Tibial artery (tissue), 4 donors: ENCODE measurements around the gene MCOLN1.

ENCODE experiments used
- DNase-seq, 2 donors: peaks; one replicate each; pipeline ENCODE4 v3.0.0-alpha.2; 2019
- H3K27ac ChIP-seq, 2 donors: fragments of 200-600 bp; sonication (generic) in 1 of 2; 1 replicate in 1 of 2; 2 replicates in 1 of 2; pipeline ENCODE4 v1.5.1; 2018 to 2019; ENCODE audit warnings: mild to moderate bottlenecking in 1 of 2
- H3K27me3 ChIP-seq, 2 donors: fragments of 200-600 bp; sonication (generic) in 1 of 2; one replicate each; pipeline versions ENCODE4 v1.5.1 to v1.6.0; 2016 to 2019
- H3K36me3 ChIP-seq, 3 donors: fragments of 200-600 bp; sonication (generic) in 2 of 3; one replicate each; pipeline ENCODE4 v1.5.1; 2016 to 2019; ENCODE audit warnings: mild to moderate bottlenecking in 2 of 3
- H3K4me1 ChIP-seq, 4 donors: fragments of 200-600 bp; sonication (generic) in 2 of 4; 1 replicate in 3 of 4; 2 replicates in 1 of 4; pipeline ENCODE4 v1.5.1; 2016 to 2019
- H3K4me3 ChIP-seq, 2 donors: fragments of 200-600 bp; sonication (generic) in 1 of 2; 1 replicate in 1 of 2; 2 replicates in 1 of 2; pipeline ENCODE4 v1.5.1; 2018 to 2019; ENCODE audit warnings: mild to moderate bottlenecking in 2 of 2
- H3K9me3 ChIP-seq, 3 donors: fragments of 200-600 bp; sonication (generic) in 1 of 3; one replicate each; pipeline ENCODE4 v1.5.1; 2016 to 2019
- CTCF ChIP-seq, 2 experiments: fragments of 200-600 bp in 1 of 2; fragments of 450-650 bp in 1 of 2; IDR thresholded peaks; one replicate each; pipeline ENCODE4 v1.5.1; 2017 to 2019; ENCODE audit warnings: antibody characterized with exemption in 2 of 2, mild to moderate bottlenecking in 1 of 2, moderate library complexity in 1 of 2
- intact Hi-C: fragments of 100-400 bp; cut with DNase I; formaldehyde crosslinking; loops from one replicate; pipeline ENCODE4 v1.15.0; 2023; ENCODE audit warnings: low total_unique reads

Gene MCOLN1

DNA sequence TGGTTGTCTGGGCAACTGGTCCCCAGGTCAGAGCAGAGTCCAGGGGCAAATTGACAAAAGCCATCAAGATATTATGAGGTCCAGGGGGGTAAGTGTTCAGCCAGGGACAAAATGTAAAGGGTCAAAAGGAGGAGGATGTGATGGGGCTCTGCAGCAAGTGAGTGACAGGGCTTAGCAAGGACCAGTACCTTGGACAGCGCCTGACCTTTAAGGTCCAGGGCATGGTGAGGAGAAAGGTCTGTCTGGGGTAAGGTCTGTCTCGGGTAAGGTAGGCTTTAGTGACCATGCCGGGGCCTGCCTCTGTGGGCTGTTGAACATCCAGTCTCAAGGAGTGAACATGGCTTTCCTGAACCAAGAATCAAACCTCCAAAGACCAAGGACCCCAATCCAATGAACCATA, 12.8 kb upstream of the MCOLN1 start:
- Histone ChIP-seq H3K36me3 (no peaks in the 10 kb centered on the region), H3K4me1 (peaks cover 0 to 25% (median 11%) of the 10 kb centered on the region in 4 donors), H3K27ac (no peak overlapping the region), H3K4me3 (no peak overlapping the region), H3K9me3 (no peaks in the 10 kb centered on the region), H3K27me3 (peaks cover 0 to 6% of the 10 kb centered on the region in 2 donors)
- TF ChIP-seq CTCF (IDR thresholded peaks at IDR 0.05), result no peak
- no peak for DNase-seq
- intact Hi-C loops, result no loop called here

DNA sequence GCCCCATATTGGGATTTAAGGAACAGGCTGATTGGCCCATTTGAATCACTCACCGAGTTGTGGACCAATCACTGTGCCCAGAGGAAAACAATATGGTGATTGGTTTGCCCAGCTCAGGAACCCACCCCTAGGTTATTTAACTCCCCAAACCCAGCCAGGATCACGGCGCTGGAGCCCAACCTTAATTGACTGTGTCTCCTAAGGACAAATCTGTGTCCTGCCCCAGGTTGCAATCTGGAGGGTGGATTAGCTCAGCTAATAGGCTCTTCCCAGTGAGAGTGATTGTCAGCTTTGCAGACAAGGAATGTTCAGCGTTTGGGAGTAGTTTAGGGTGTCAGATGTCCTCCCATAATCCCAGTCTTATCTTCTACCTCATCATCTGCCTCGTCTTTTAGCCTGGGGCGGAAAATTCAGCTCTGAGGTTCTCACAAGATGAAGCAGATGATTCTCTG, 10.0 kb upstream of the MCOLN1 start:
- H3K27ac ChIP-seq, result no peak overlapping the region
- no peak for DNase-seq
- no peak overlapping the region for H3K4me3 ChIP-seq
- H3K36me3 ChIP-seq, result no peaks in the 10 kb centered on the region
- intact Hi-C loops, result no loop called here
- H3K9me3 ChIP-seq, result no peaks in the 10 kb centered on the region
- no peaks in the 10 kb centered on the region for H3K27me3 ChIP-seq
- TF ChIP-seq CTCF (IDR thresholded peaks at IDR 0.05), result no peak
- H3K4me1 ChIP-seq, result peaks cover 0 to 30% (median 17%) of the 10 kb centered on the region in 4 donors

DNA sequence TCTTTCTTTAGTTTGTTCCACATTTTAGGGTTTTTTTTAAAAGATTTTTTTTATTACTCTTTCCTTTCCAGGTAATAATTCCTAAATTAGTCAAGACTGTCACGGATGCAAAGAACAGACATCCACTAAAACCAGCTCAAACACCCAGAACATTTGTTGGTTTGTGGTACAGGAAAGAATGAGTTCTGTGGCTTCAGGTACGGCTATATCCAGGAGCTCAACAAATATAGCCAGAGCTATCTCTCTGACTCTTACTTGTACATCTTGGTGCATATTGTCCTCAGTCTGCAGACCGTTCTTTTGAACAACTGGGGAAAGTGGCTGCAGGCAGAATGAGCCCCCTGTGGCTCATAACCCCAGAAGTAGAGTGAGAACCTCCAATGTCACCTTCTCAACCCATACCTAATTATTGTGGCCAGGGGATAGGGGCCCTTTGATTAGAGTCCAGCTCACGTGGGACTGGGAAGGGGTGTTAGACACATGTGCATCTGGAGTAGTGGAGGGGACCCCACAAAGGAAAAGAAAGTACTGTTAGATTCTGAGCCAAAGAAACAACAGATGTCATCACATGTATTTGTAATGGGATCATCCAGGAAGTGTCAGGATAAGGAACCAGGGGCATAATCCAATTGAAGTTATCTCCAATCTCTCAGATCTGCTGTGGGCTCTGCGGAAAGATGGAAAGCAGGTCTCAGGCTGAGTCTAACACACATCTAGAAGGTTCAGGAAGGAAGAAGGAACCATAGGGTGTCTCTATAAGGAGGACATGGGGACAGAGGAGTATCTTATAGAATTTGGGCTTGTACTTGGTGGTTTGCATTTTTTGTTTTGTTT, 8.4 kb upstream of the MCOLN1 start:
- Histone ChIP-seq H3K9me3 (no peaks in the 10 kb centered on the region), H3K36me3 (peaks cover 0 to 3% (median 0%) of the 10 kb centered on the region in 3 donors), H3K4me1 (peaks cover 0 to 31% (median 22%) of the 10 kb centered on the region in 4 donors), H3K27me3 (no peaks in the 10 kb centered on the region), H3K27ac (peak overlapping the region; percentile 99 to 100), H3K4me3 (no peak overlapping the region)
- no peak for TF ChIP-seq CTCF (IDR thresholded peaks at IDR 0.05)
- intact Hi-C loops, result no loop called here
- no peak for DNase-seq

DNA sequence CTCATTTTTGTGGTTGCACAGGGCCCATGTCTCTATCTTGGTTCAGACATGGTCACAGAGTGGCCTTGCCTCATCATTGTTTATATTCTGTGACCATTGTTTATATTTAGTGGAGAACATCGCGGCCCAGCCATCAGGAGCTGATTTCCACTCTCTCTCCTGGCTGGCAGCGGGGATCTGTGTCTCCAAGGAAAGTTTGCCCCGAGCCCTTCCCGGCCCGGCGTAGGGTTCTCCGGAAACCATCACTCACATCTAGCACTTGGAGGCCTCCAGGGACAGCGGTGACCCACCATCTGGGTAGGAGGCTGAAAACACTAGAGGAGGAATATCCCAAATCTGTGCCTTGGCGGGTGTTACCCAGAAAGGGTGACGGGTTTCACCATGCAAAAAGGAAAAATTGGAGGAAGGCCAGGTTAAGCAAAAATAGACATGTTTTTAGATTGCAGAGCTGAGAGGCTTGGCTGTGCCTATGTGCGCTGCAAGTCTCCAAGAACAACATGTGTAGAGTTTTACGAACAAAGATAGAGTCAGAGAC, 7.2 kb upstream of the MCOLN1 start:
- H3K4me1 ChIP-seq, result peaks cover 0 to 33% (median 22%) of the 10 kb centered on the region in 4 donors
- H3K9me3 ChIP-seq, result no peaks in the 10 kb centered on the region
- no peak for TF ChIP-seq CTCF (IDR thresholded peaks at IDR 0.05)
- peak overlapping the region; percentile 99 to 100 for H3K27ac ChIP-seq
- H3K27me3 ChIP-seq, result no peaks in the 10 kb centered on the region
- H3K4me3 ChIP-seq, result peak overlapping the region; percentile 83 to 91
- DNase-seq, result peak; percentile 88 to 95
- peaks cover 6 to 15% (median 10%) of the 10 kb centered on the region in 3 donors for H3K36me3 ChIP-seq
- intact Hi-C loops, result no loop called here

GRCh38 chr19:7515645-7516151, 6.7 kb upstream of the MCOLN1 start, which contains the start of gene ZNF358:
ZNF358 (plus strand) TSS chr19:7516103; CDS start chr19:7519243, 3,140 bp downstream.
- peak within 1 kb of the TSS; percentile 83 to 91 for H3K4me3 ChIP-seq
- DNase-seq, result peak; percentile 69 to 89
- no peaks in the 10 kb centered on the region for H3K9me3 ChIP-seq
- H3K36me3 ChIP-seq, result peaks cover 6 to 20% (median 10%) of the 10 kb centered on the region in 3 donors
- intact Hi-C loops, result no loop called here
- no peak for TF ChIP-seq CTCF (IDR thresholded peaks at IDR 0.05)
- peak within 1 kb of the TSS; percentile 99 to 100 for H3K27ac ChIP-seq
- H3K27me3 ChIP-seq, result no peaks in the 10 kb centered on the region
- peaks cover 0 to 38% (median 24%) of the 10 kb centered on the region in 4 donors for H3K4me1 ChIP-seq
